Right atrium auricular region (tissue), 2 donors: ENCODE data around the gene PBX4. TPM values are rescaled to one million over a fixed set of nuclear protein-coding genes. Genes with fewer than 3 reads are reported as not detected.

Experiments used
- DNase-seq: peaks from one replicate; pipeline ENCODE4 v3.0.0-alpha.2; 2019; ENCODE audit warnings: low spot score
- H3K27ac ChIP-seq, 2 donors: fragments of 200-600 bp; sonication (generic); 1 replicate in 1 of 2; 2 replicates in 1 of 2; pipeline ENCODE4 v1.5.1; 2016 to 2019
- H3K27me3 ChIP-seq, 2 donors: fragments of 200-600 bp; sonication (generic); one replicate each; pipeline versions ENCODE4 v1.5.1 to v1.6.0; 2017 to 2019
- H3K36me3 ChIP-seq: fragments of 200-600 bp; sonication (generic); one replicate; pipeline ENCODE4 v1.5.1; 2016
- H3K4me1 ChIP-seq, 2 donors: fragments of 200-600 bp; sonication (generic); one replicate each; pipeline versions ENCODE4 v1.5.1 to v1.6.0; 2017 to 2019
- H3K4me3 ChIP-seq, 2 donors: fragments of 200-600 bp; sonication (generic); 1 replicate in 1 of 2; 2 replicates in 1 of 2; pipeline ENCODE4 v1.5.1; 2017 to 2019; ENCODE audit warnings: mild to moderate bottlenecking in 1 of 2, moderate library complexity in 1 of 2
- H3K9me3 ChIP-seq, 2 donors: fragments of 200-600 bp; sonication (generic); one replicate each; pipeline ENCODE4 v1.5.1; 2019
- total RNA-seq, 2 donors: library from RNA; depleted of rRNA; stranded (reverse); fragments of >200 nt; gene quantifications; one replicate each; pipeline ENCODE4 v1.1.0, GENCODE V29; 2016
- TF ChIP-seq, protein P1 (sequence below), 2 donors: fragments of 200-600 bp; sonication (generic); IDR thresholded peaks; one replicate each; pipeline ENCODE4 v1.5.1; 2019; ENCODE audit warnings: antibody characterized with exemption in 2 of 2

PBX4 gene
- total RNA-seq, 2 donors from 2014 or later = not detected

DNA sequence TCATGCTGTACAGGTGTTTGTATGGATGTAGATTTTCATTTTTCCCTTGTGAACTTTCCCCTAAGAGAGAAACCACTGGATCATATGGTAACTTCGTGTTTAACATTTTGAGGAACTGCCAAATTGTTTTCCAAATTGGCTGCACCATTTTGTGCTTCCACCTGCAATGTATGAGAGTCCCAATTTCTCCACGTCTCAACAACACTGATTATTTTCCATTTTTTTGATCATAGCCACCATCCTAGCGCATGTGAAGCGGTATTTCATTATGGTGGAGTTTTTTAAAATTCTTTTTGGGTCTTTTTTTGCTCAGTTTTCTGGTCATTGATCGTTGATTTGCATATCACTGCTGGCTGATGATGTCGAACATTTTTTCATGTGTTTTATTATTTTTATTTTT, 97.5 kb downstream of the PBX4 start:
- H3K4me1 ChIP-seq = peaks cover 0 to 32% of the 10 kb centered on the region in 2 donors
- no peak overlapping the region for H3K4me3 ChIP-seq
- no peaks in the 10 kb centered on the region for H3K9me3 ChIP-seq
- peaks cover 19% of the 10 kb centered on the region for H3K36me3 ChIP-seq
- TF ChIP-seq, protein P1, sequence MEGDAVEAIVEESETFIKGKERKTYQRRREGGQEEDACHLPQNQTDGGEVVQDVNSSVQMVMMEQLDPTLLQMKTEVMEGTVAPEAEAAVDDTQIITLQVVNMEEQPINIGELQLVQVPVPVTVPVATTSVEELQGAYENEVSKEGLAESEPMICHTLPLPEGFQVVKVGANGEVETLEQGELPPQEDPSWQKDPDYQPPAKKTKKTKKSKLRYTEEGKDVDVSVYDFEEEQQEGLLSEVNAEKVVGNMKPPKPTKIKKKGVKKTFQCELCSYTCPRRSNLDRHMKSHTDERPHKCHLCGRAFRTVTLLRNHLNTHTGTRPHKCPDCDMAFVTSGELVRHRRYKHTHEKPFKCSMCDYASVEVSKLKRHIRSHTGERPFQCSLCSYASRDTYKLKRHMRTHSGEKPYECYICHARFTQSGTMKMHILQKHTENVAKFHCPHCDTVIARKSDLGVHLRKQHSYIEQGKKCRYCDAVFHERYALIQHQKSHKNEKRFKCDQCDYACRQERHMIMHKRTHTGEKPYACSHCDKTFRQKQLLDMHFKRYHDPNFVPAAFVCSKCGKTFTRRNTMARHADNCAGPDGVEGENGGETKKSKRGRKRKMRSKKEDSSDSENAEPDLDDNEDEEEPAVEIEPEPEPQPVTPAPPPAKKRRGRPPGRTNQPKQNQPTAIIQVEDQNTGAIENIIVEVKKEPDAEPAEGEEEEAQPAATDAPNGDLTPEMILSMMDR (IDR thresholded peaks at IDR 0.05) = no peak
- DNase-seq = no peak
- H3K27ac ChIP-seq = no peak overlapping the region
- H3K27me3 ChIP-seq = no peaks in the 10 kb centered on the region

- TF ChIP-seq, protein P1 (IDR thresholded peaks at IDR 0.05) = no peak
- Histone ChIP-seq H3K36me3 (peaks cover 9% of the 10 kb centered on the region), H3K27me3 (no peaks in the 10 kb centered on the region), H3K4me1 (peaks cover 0 to 42% of the 10 kb centered on the region in 2 donors), H3K4me3 (peak overlapping the region in 1 of 2 donors; percentile 65), H3K9me3 (no peaks in the 10 kb centered on the region), H3K27ac (no peak overlapping the region)
- DNase-seq = no peak
Measured at GRCh38 chr19:19517235-19517619, 101.3 kb downstream of the PBX4 start.

DNA sequence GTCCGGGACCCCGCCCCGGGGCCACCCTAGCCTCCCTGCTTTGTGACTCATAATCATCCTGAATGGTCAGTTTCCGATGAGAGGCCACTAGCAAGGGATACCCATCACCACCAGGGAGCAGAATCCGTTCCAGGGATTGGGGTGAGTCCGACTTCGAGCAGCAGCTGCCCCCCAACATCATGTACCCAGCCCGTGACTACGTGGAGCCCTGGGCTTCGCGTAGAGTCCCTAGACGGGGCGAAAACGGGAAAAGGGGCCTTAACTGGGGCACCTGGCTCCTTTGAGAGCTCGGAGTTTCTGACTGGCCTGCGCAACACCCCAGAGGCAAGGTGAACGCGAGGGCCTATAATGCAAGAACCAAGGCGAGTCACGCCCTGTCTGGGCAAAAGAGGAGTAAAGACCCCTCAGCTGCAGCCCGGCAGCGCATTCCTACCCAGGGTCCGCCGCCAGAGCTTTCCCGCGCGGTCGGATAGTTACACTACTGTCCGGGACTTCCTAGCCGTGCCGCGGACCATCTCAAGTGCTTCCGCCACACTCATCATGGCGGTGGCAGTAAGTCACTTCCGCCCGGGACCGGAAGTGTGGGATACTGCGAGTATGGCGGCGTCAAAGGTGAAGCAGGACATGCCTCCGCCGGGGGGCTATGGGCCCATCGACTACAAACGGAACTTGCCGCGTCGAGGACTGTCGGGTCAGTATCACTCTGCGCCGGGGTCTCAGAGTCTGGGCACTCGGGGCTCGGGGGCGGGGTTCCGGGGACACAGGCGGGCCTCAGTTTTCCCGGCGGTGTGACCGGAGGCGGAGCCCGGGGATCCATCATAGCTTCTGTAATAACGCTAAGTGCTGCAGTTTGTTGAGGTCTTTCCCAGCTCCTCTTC, 102.6 kb downstream of the PBX4 start, which contains the start of gene NDUFA13:
TSS of gene NDUFA13 (plus strand) at position 584 of the 878 bp plus-strand sequence. CDS start at position 598, 14 bp downstream.
- TF ChIP-seq, protein P1 (IDR thresholded peaks at IDR 0.05) = no peak
- H3K27ac ChIP-seq = peak within 1 kb of the TSS; percentile 86 to 96
- DNase-seq = peak; percentile 95
- H3K4me1 ChIP-seq = peaks cover 0 to 42% of the 10 kb centered on the region in 2 donors
- peaks cover 9% of the 10 kb centered on the region for H3K36me3 ChIP-seq
- peak within 1 kb of the TSS; percentile 65 to 75 for H3K4me3 ChIP-seq
- H3K9me3 ChIP-seq = no peaks in the 10 kb centered on the region
- H3K27me3 ChIP-seq = no peaks in the 10 kb centered on the region

DNA sequence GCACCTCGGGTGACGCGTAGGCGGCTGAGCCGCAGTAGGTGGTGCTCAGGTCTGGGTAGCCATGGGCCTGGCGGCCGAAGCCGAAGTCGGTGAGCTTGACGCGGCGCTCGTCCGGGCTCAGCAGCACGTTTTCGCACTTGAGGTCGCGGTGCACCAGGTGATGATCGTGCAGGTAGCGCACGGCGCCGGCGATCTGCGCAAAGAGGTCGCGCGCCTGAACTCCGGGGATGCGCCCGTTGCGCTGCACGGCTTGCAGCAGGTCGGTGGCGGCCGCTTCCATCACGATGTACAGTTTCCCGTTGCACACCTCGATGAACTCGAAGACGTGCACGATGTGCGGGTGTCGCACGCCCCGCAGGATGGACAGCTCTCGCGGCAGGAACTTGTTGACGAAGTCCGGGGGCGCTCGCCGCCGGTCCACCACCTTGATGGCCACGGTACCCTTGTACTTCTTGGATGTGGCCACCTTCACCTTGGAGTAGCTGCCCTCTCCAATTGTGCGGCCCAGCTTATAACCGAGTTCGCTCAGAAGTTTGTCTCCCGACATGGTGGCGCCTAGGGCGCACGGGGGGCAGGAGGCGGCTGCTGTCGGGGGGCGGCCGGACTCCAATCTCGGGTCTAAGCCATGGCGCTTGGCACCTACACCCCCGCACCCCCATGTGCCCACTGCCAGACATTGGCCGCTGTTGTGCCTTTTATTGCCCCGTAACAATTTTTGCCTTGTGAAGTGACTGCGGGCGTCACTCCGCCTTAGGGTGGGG, 103.4 kb downstream of the PBX4 start, which contains the start of gene TSSK6:
TSS of gene TSSK6 (minus strand) at position 668 of the 761 bp plus-strand sequence. CDS start at position 547, 121 bp downstream.
- Histone ChIP-seq H3K4me3 (peak within 1 kb of the TSS; percentile 65 to 75), H3K4me1 (peaks cover 0 to 42% of the 10 kb centered on the region in 2 donors), H3K36me3 (peaks cover 6% of the 10 kb centered on the region), H3K27me3 (no peaks in the 10 kb centered on the region), H3K9me3 (no peaks in the 10 kb centered on the region), H3K27ac (peak within 1 kb of the TSS; percentile 86 to 96)
- TF ChIP-seq, protein P1 (IDR thresholded peaks at IDR 0.05) = no peak
- DNase-seq = no peak

GRCh38 chr19:19514215-19514657, 104.3 kb downstream of the PBX4 start:
- no peaks in the 10 kb centered on the region for H3K27me3 ChIP-seq
- no peak overlapping the region for H3K27ac ChIP-seq
- H3K4me1 ChIP-seq = peaks cover 0 to 38% of the 10 kb centered on the region in 2 donors
- H3K4me3 ChIP-seq = peak overlapping the region in 1 of 2 donors; percentile 31
- TF ChIP-seq, protein P1 (IDR thresholded peaks at IDR 0.05) = no peak
- no peaks in the 10 kb centered on the region for H3K9me3 ChIP-seq
- peak; percentile 79 for DNase-seq
- H3K36me3 ChIP-seq = no peaks in the 10 kb centered on the region
